ENCODE results near the gene PPIF. TPM values are rescaled to one million over a fixed set of nuclear protein-coding genes. Genes with fewer than 3 reads are reported as not detected.

The PPIF gene
- total and polyA plus RNA-seq, 2 donors (not counting 3 experiments of a cell fraction or from before 2014, with no cell fraction given) = 50.7 to 51.2 TPM

- H3K4me1 ChIP-seq (ENCODE audit: control insufficient read depth, extremely low read depth, insufficient read depth, low read length) = no peaks in the 10 kb centered on the region
- TF ChIP-seq GATA2 (IDR thresholded peaks at IDR 0.05; ENCODE audit: insufficient read depth, insufficient read length, low read depth, low read length) (no peak), JUN (IDR thresholded peaks at IDR 0.05; ENCODE audit: borderline replicate concordance, insufficient read depth, insufficient read length, low read depth) (no peak), EZH2 (IDR thresholded peaks at IDR 0.05; ENCODE audit: borderline replicate concordance, low read depth, low read length, severe bottlenecking) (no peak), POLR2AphosphoS5 (IDR thresholded peaks at IDR 0.05; ENCODE audit: insufficient read depth, low read depth, low read length) (no peak), MYC (IDR thresholded peaks at IDR 0.05; ENCODE audit: low read depth, low read length) (no peak), POLR2A (IDR thresholded peaks at IDR 0.05; ENCODE audit: low read depth, low read length) (no peak)
- TF ChIP-seq, protein P1, sequence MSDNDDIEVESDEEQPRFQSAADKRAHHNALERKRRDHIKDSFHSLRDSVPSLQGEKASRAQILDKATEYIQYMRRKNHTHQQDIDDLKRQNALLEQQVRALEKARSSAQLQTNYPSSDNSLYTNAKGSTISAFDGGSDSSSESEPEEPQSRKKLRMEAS (IDR thresholded peaks at IDR 0.05; ENCODE audit: insufficient read depth, insufficient read length) = no peak
- no peak overlapping the region for H3K9ac ChIP-seq (replicated peaks; ENCODE audit: extremely low read depth, insufficient read depth, low read length)
- H3K79me2 ChIP-seq (ENCODE audit: control insufficient read depth, insufficient read depth, low read length) = no peaks in the 10 kb centered on the region
- intact Hi-C loops (cut with micrococcal nuclease) = no loop called here
- peaks cover 0 to 10% of the 10 kb centered on the region in 2 experiments for H3K27me3 ChIP-seq (ENCODE audit: control insufficient read depth in 2 of 2, insufficient read depth in 2 of 2, low read length in 2 of 2)
- BruUV-seq (replicated peaks) = no TSS peak
- ChIA-PET POLR2A (no interaction called here), CTCF (interaction anchor here (1.5 to 1.8 kb wide), 2 partner anchors 15 to 18 kb away, joined by 3 to 5 read pairs; no protein-coding TSS in a partner anchor)
- FAIRE-seq = no peak
- dilution Hi-C loops (cut with MboI; ENCODE audit: extremely low pct_ligation_motif_present, low sequenced_read_pairs) = no loop called here
- H2AFZ ChIP-seq (ENCODE audit: low read depth, low read length) = no peak overlapping the region
- no peaks in the 10 kb centered on the region for H3K9me1 ChIP-seq (replicated peaks; ENCODE audit: control insufficient read depth, extremely low read depth, insufficient read depth, low read length)
- no peak overlapping the region for H3K4me3 ChIP-seq (replicated peaks in 1 of 3; ENCODE audit: insufficient read depth in 1 of 3, low read depth in 1 of 3, low read length in 3 of 3)
- no peak overlapping the region for H3K27ac ChIP-seq (ENCODE audit: insufficient read depth, low read depth, low read length)
- no peak for DNase-seq (ENCODE audit: low read depth, low spot score)
- H3K4me2 ChIP-seq (ENCODE audit: insufficient read depth, low read length) = no peak overlapping the region
- no peaks in the 10 kb centered on the region for H3K9me3 ChIP-seq (replicated peaks; ENCODE audit: control insufficient read depth, insufficient read depth, low read length)
- H4K20me1 ChIP-seq (replicated peaks; ENCODE audit: control insufficient read depth, extremely low read depth, insufficient read depth, low read length) = no peaks in the 10 kb centered on the region
- H3K36me3 ChIP-seq (ENCODE audit: control insufficient read depth in 2 of 2, extremely low read depth in 1 of 2, insufficient read depth in 2 of 2, low read length in 2 of 2) = no peaks in the 10 kb centered on the region
Observed at GRCh38 chr10:79327090-79327457, 20.2 kb upstream of the PPIF start.

- no peak overlapping the region for H3K4me2 ChIP-seq (ENCODE audit: insufficient read depth, low read length)
- H3K79me2 ChIP-seq (ENCODE audit: control insufficient read depth, insufficient read depth, low read length) = no peaks in the 10 kb centered on the region
- TF ChIP-seq MYC (IDR thresholded peaks at IDR 0.05; ENCODE audit: low read depth, low read length) = no peak
- no peak for TF ChIP-seq GATA2 (IDR thresholded peaks at IDR 0.05; ENCODE audit: insufficient read depth, insufficient read length, low read depth, low read length)
- TF ChIP-seq CTCF (IDR thresholded peaks at IDR 0.05; ENCODE audit: extremely low read depth in 1 of 2, insufficient read depth in 1 of 2, low read depth in 1 of 2, low read length in 2 of 2) = no peak
- no peak for TF ChIP-seq JUN (IDR thresholded peaks at IDR 0.05; ENCODE audit: borderline replicate concordance, insufficient read depth, insufficient read length, low read depth)
- no peak for TF ChIP-seq EZH2 (IDR thresholded peaks at IDR 0.05; ENCODE audit: borderline replicate concordance, low read depth, low read length, severe bottlenecking)
- TF ChIP-seq, protein P1 (IDR thresholded peaks at IDR 0.05; ENCODE audit: insufficient read depth, insufficient read length) = no peak
- no peak for TF ChIP-seq POLR2AphosphoS5 (IDR thresholded peaks at IDR 0.05; ENCODE audit: insufficient read depth, low read depth, low read length)
- TF ChIP-seq POLR2A (IDR thresholded peaks at IDR 0.05; ENCODE audit: low read depth, low read length) = no peak
- no peak for TF ChIP-seq FOS (IDR thresholded peaks at IDR 0.05; ENCODE audit: borderline replicate concordance, insufficient read depth, low read length)
- intact Hi-C loops (cut with micrococcal nuclease) = no loop called here
- H3K4me1 ChIP-seq (ENCODE audit: control insufficient read depth, extremely low read depth, insufficient read depth, low read length) = no peaks in the 10 kb centered on the region
- no TSS peak for BruUV-seq (replicated peaks)
- H3K27ac ChIP-seq (ENCODE audit: insufficient read depth, low read depth, low read length) = no peak overlapping the region
- ChIA-PET CTCF (interaction anchor here (1.5 to 1.8 kb wide), 2 partner anchors 14 to 17 kb away, joined by 3 to 5 read pairs; no protein-coding TSS in a partner anchor), POLR2A (no interaction called here)
- no peaks in the 10 kb centered on the region for H3K36me3 ChIP-seq (ENCODE audit: control insufficient read depth in 2 of 2, extremely low read depth in 1 of 2, insufficient read depth in 2 of 2, low read length in 2 of 2)
- dilution Hi-C loops (cut with MboI; ENCODE audit: extremely low pct_ligation_motif_present, low sequenced_read_pairs) = no loop called here
- no peaks in the 10 kb centered on the region for H4K20me1 ChIP-seq (replicated peaks; ENCODE audit: control insufficient read depth, extremely low read depth, insufficient read depth, low read length)
- no peak for DNase-seq (ENCODE audit: low read depth, low spot score)
- peaks cover 0 to 10% of the 10 kb centered on the region in 2 experiments for H3K27me3 ChIP-seq (ENCODE audit: control insufficient read depth in 2 of 2, insufficient read depth in 2 of 2, low read length in 2 of 2)
- no peak for FAIRE-seq
- H3K9me1 ChIP-seq (replicated peaks; ENCODE audit: control insufficient read depth, extremely low read depth, insufficient read depth, low read length) = no peaks in the 10 kb centered on the region
- no peak overlapping the region for H3K4me3 ChIP-seq (replicated peaks in 1 of 3; ENCODE audit: insufficient read depth in 1 of 3, low read depth in 1 of 3, low read length in 3 of 3)
- H2AFZ ChIP-seq (ENCODE audit: low read depth, low read length) = no peak overlapping the region
- no peak overlapping the region for H3K9ac ChIP-seq (replicated peaks; ENCODE audit: extremely low read depth, insufficient read depth, low read length)
- H3K9me3 ChIP-seq (replicated peaks; ENCODE audit: control insufficient read depth, insufficient read depth, low read length) = no peaks in the 10 kb centered on the region
Observed at GRCh38 chr10:79328147-79328701, 19.0 kb upstream of the PPIF start.
